Measurements from ENCODE around the gene LRIT3. TPM values are rescaled to one million over a fixed set of nuclear protein-coding genes. Genes with fewer than 3 reads are reported as not detected.

Gene LRIT3
- total and polyA plus RNA-seq, 10 donors: 0.13 to 0.94 (median 0.28) TPM

- no peaks in the 10 kb centered on the region for H3K4me1 ChIP-seq
- H3K36me3 ChIP-seq: no peaks in the 10 kb centered on the region
- no peak overlapping the region for H3K27ac ChIP-seq
- intact Hi-C loops (cut with DNase I; ENCODE audit: low total_unique reads): no loop called here
- peaks cover 0 to 12% (median 0%) of the 10 kb centered on the region in 7 donors for H3K27me3 ChIP-seq (replicated peaks in 1 of 7)
- no peaks in the 10 kb centered on the region for H3K9me3 ChIP-seq
- TF ChIP-seq CTCF (IDR thresholded peaks at IDR 0.05 in 8 of 11, conservative IDR thresholded peaks at IDR 0.05 in 3 of 11): no peak
- no peak for TF ChIP-seq POLR2AphosphoS5 (IDR thresholded peaks at IDR 0.05)
- TF ChIP-seq POLR2A (IDR thresholded peaks at IDR 0.05): no peak
- WGBS, 5 donors: 91 to 95% (median 93%) methylated on average over 2 of the region's 2 CpGs
- no peak overlapping the region for H3K4me3 ChIP-seq
- DNase-seq: no peak
These were observed 28.8 kb downstream of the LRIT3 start for GRCh38 chr4:109876634-109877265.

- H3K27me3 ChIP-seq (replicated peaks in 1 of 7): peaks cover 0 to 12% (median 0%) of the 10 kb centered on the region in 7 donors
- H3K4me3 ChIP-seq: no peak overlapping the region
- no peak for TF ChIP-seq CTCF (IDR thresholded peaks at IDR 0.05 in 8 of 11, conservative IDR thresholded peaks at IDR 0.05 in 3 of 11)
- TF ChIP-seq POLR2A (IDR thresholded peaks at IDR 0.05): no peak
- TF ChIP-seq POLR2AphosphoS5 (IDR thresholded peaks at IDR 0.05): no peak
- intact Hi-C loops (cut with DNase I; ENCODE audit: low total_unique reads): no loop called here
- 61 to 77% (median 69%) methylated on average over 3 of the region's 3 CpGs for WGBS, 5 donors
- no peaks in the 10 kb centered on the region for H3K4me1 ChIP-seq
- no peaks in the 10 kb centered on the region for H3K36me3 ChIP-seq
- H3K27ac ChIP-seq: no peak overlapping the region
- no peaks in the 10 kb centered on the region for H3K9me3 ChIP-seq
- DNase-seq: no peak
These were observed 29.5 kb downstream of the LRIT3 start for GRCh38 chr4:109877400-109877799.

DNA sequence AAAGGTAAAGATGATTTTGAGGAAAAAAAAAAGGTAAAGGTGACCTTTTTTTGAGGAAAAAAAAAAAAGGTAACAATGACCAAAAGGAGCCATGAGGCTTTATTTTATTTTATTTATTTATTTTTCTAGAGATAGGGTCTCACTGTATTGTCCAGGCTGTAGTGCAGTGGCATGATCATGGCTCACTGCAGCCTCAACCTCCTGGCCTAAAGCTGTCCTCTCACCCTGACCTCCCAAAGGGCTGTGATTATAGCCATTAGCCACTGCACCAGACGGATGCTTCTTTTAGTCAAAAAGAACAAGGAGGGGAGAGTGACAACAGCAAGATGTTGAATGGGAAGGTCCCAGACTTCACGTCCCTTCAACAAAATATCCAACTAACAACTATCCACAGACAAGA lies 30.4 kb downstream of the LRIT3 start:
- no peaks in the 10 kb centered on the region for H3K36me3 ChIP-seq
- intact Hi-C loops (cut with DNase I; ENCODE audit: low total_unique reads): no loop called here
- H3K27me3 ChIP-seq (replicated peaks in 1 of 7): peaks cover 0 to 12% (median 0%) of the 10 kb centered on the region in 7 donors
- no peak overlapping the region for H3K4me3 ChIP-seq
- H3K4me1 ChIP-seq: no peaks in the 10 kb centered on the region
- no peak for TF ChIP-seq POLR2AphosphoS5 (IDR thresholded peaks at IDR 0.05)
- TF ChIP-seq CTCF (IDR thresholded peaks at IDR 0.05 in 8 of 11, conservative IDR thresholded peaks at IDR 0.05 in 3 of 11): no peak
- 84 to 97% (median 88%) methylated on average over 2 of the region's 2 CpGs for WGBS, 5 donors
- no peaks in the 10 kb centered on the region for H3K9me3 ChIP-seq
- DNase-seq: no peak
- no peak overlapping the region for H3K27ac ChIP-seq

DNA sequence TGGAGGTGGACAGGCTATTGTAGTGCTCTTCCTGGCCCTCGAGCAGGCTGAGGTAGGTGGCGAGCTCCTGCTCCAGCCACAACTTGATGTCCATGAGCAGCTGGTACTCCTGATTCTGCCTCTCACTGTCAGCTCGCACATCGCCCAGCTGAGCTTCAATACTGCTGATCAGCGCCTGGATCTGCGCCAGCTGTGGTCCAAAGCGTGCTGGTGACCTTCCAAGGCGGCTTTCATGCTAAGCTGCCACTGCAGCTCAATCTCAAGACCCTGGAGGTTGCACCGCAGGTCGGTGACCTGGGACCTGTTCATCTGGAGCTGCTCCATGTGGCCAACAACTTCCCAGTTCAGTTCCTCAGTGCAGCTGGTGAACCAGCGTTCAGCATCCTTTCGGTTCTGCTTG lies 31.2 kb downstream of the LRIT3 start:
- DNase-seq: peak; percentile 53
- intact Hi-C loops (cut with DNase I; ENCODE audit: low total_unique reads): no loop called here
- no peaks in the 10 kb centered on the region for H3K36me3 ChIP-seq
- H3K9me3 ChIP-seq: no peaks in the 10 kb centered on the region
- no peak overlapping the region for H3K27ac ChIP-seq
- WGBS, 5 donors: 77 to 87% (median 79%) methylated on average over 9 to 12 of the region's 12 CpGs
- peaks cover 0 to 12% (median 0%) of the 10 kb centered on the region in 7 donors for H3K27me3 ChIP-seq (replicated peaks in 1 of 7)
- no peaks in the 10 kb centered on the region for H3K4me1 ChIP-seq
- no peak overlapping the region for H3K4me3 ChIP-seq
- TF ChIP-seq CTCF (IDR thresholded peaks at IDR 0.05 in 8 of 11, conservative IDR thresholded peaks at IDR 0.05 in 3 of 11): no peak
- TF ChIP-seq POLR2AphosphoS5 (IDR thresholded peaks at IDR 0.05): no peak
